RPMI8226 (cell line): ENCODE data around the gene CCSER1.

Experiments used
- DNase-seq: peaks from one replicate; pipeline ENCODE4 v3.0.0-alpha.2; 2015

CCSER1 gene

GRCh38 chr4:91630054-91630453 is 1502.9 kb downstream of the CCSER1 start:
- no peak for DNase-seq

- no peak for DNase-seq
These were observed 1503.6 kb downstream of the CCSER1 start for GRCh38 chr4:91630764-91631163.

- DNase-seq, result no peak
These were observed 1504.1 kb downstream of the CCSER1 start for GRCh38 chr4:91631335-91631734.

GRCh38 chr4:91636083-91636482 is 1508.9 kb downstream of the CCSER1 start:
- no peak for DNase-seq
